ENCODE results near the gene TMEM126A.

Gene TMEM126A

DNA sequence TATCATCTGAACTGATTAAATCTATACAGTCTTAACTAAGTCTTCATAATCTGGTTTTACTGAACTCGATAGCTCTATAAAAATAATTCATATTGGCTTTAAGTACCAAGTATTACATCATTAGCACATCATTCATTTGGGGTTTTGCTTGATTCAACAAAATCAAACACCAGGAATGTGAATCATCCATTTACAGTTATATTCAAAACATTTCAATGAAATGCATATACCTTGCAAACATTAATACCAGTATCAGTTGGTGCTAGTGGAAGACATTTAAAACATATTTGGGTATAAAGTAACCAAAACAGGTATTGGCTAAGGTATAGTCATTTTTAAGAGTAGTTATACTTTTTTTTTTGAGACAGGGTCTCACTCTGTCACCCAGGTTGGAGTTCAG lies 50.4 kb downstream of the TMEM126A start:
- no peak for DNase-seq

DNA sequence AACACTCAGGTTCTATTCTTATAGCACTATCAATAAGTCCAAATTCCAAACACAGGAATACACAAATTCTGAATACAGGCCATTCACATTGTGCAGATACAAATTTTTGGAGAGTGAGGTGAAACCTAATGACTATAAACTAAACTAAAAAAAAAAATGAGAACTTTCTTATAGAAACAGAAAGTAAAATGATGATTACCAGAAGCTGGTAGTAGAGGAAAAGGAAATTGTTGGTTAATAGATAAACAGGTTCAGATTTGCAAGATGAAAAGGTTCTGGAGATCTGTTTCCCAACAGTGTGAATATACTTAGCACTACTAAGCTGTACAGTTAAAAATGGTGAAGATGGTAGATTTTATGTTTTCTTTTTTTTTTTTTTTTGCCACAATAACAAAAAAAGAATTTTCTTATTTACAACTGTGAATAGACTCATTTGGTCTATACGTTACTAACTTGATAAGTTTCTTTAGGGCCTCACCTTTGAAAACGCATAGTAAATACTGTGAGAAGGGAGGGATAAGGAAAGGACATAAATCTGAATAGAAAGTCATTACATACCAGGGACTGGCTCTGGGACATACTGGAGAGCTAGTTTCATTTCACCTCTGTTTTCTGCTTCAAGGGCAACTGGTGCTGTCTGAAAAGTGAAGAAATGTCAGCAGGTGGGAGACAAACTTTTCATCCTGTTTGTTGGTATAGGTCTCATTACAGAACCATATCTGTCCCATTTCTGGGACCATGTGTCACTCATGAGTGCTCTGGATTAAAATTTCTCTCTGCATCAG lies 52.4 kb downstream of the TMEM126A start:
- DNase-seq = no peak

DNA sequence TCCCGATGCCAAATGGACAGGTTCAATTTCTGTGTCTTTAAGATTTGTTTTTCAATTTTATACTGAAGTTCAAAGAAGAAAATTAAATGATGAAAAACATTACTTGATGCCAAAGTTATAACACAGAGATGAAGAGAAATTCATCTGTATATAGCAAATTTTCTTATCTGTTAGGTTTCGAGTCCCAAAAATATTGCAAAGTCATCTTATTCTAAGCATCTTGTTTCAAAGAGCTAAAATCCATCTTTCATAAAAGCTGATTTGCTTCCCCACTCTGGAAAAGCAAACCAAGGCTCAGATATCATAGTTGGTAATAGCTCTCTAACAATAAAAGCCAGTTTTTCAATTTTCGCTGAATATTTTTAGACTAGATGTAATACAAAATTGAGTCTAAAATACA lies 57.2 kb downstream of the TMEM126A start:
- DNase-seq = no peak

DNA sequence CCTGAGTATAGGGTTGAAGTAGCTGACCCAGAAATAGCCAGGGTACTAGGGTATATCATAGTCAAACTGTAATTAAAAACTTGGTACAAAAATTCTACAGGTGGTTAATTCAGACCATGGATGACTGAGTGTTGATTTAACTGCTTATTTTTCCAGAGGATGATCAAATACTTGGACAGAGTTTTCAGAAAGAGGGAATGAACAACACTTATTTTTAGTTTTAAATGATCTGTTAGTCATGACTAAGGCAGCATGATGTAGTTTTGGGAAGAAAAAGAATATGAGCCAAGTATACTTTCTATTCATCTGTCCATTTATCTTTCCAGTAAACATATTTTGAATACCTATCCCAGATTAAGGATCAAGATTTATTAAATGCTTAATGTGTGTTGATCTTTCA lies 58.0 kb downstream of the TMEM126A start:
- no peak for DNase-seq

Data from NCI-H1417 (cell line).